GM12878 (cell line): ENCODE data around the gene EDNRB. TPM values are rescaled to one million over a fixed set of nuclear protein-coding genes. Genes with fewer than 3 reads are reported as not detected.

Experiments
- ATF7 ChIP-seq: fragments of 450-650 bp; IDR thresholded peaks from 2 replicates; pipeline ENCODE4 v1.6.1; 2016; ENCODE audit warnings: low read depth, mild to moderate bottlenecking
- GATAD2B ChIP-seq: fragments of 450-650 bp; conservative IDR thresholded peaks from 2 replicates; pipeline ENCODE4 v1.6.1; 2017; ENCODE audit warnings: low read depth, mild to moderate bottlenecking, moderate library complexity
- KLF5 ChIP-seq: fragments of 450-650 bp; IDR thresholded peaks from 2 replicates; pipeline ENCODE4 v1.6.1; 2014; ENCODE audit warnings: mild to moderate bottlenecking; ENCODE audit not compliant: partially characterized antibody
- MYC ChIP-seq: IDR thresholded peaks from 2 replicates; pipeline ENCODE4 v1.6.1; 2011; ENCODE audit warnings: mild to moderate bottlenecking, low read length, moderate library complexity, inconsistent platforms; ENCODE audit not compliant: insufficient read depth, insufficient replicate concordance, insufficient read length, severe bottlenecking
- RAD51 ChIP-seq: fragments of 450-650 bp; IDR thresholded peaks from 2 replicates; pipeline ENCODE4 v1.6.1; 2016; ENCODE audit warnings: moderate library complexity, mild to moderate bottlenecking, inconsistent platforms
- TAF1 ChIP-seq: IDR thresholded peaks from 2 replicates; pipeline ENCODE4 v1.6.1; 2011; ENCODE audit warnings: mild to moderate bottlenecking, low read depth, low read length, borderline replicate concordance
- WRNIP1 ChIP-seq: IDR thresholded peaks from 2 replicates; pipeline ENCODE4 v1.6.1; 2011; ENCODE audit warnings: low read depth, low read length, improper control_type of control experiment, borderline replicate concordance
- polyA plus RNA-seq, 11 experiments: library from polyadenylated mRNA; depleted of rRNA in 4 of 11; unstranded in 6 of 11; stranded (reverse) in 5 of 11; fragments of >200 nt; fragmentation: Nextera tagmentation in 4 of 11; fragmentation: Illumina TruSeq in 1 of 11; extraction: Ambion mirVana in 4 of 11; extraction: Trizol in 1 of 11; gene quantifications; 1 replicate in 1 of 11; 2 replicates in 10 of 11; pipeline versions ENCODE4 v1.2.1 to v1.2.3, GENCODE V29; 2011 to 2016; ENCODE audit warnings: inconsistent platforms in 2 of 11, missing spikeins in 2 of 11, low read depth in 1 of 11
- small RNA-seq: library from RNA; depleted of rRNA; stranded (forward); fragments of <200 nt; gene quantifications from one replicate; pipeline ENCODE3, GENCODE V24; 2014
- total RNA-seq, 4 experiments: library from RNA; depleted of rRNA in 3 of 4; stranded (reverse); fragments of >200 nt in 3 of 4; fragmentation: Illumina TruSeq in 1 of 4; extraction: Trizol in 1 of 4; gene quantifications; 2 replicates each; pipeline versions ENCODE4 v1.2.1 to v1.2.3, GENCODE V29; 2013 to 2021

The EDNRB gene
- total and polyA plus RNA-seq, 10 of the 15 experiments (the other 5 are each of a cell fraction or from before 2014, with no cell fraction given), result not detected

DNA sequence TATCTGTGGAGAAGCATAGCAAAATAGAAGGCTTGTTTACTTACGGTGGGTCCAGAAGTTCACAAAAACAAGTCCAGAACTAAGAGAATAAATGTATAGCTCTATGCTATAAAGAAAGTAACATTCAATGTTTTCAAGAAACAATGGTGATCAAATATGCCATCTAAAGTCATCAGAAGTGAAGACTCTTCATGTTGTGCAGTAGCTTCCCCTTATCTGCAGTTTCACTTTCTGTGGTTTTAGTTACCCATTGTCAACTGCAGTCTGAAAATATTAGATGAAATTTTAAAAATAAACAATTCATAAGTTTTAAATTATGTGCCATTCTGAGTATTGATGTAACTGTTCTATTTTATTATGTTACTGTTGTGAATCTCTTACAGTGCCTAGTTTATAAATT, 72.5 kb downstream of the EDNRB start (continued):
- no peak for TF ChIP-seq WRNIP1
- TF ChIP-seq GATAD2B, result no peak
- TF ChIP-seq MYC, result no peak
- TF ChIP-seq KLF5, result no peak
- no peak for TF ChIP-seq RAD51
- no peak for TF ChIP-seq TAF1
- TF ChIP-seq ATF7, result no peak

Small RNAs within 50 kb of the gene (small RNA-seq; reads per million reads assigned to genes)
- gene RN7SL810P, result not detected

Other genes starting within 250 kb of the EDNRB start
- 72.5 and 88.7 TPM in 2 replicates for gene SLAIN1, start 221.1 kb downstream of the EDNRB start, total RNA-seq (2014; rRNA removed)
- gene SLAIN1, start 221.1 kb downstream of the EDNRB start, total RNA-seq (2014; rRNA removed; fragmentation: Illumina TruSeq; extraction: Trizol), result 85.2 and 86.5 TPM in 2 replicates
- 57.3 and 58.5 TPM in 2 replicates for gene SLAIN1, start 221.1 kb downstream of the EDNRB start, total RNA-seq (2021)
- gene SLAIN1, start 221.1 kb downstream of the EDNRB start, polyA plus RNA-seq (2011; rRNA removed), result 140 and 174 TPM in 2 replicates
- gene SLAIN1, start 221.1 kb downstream of the EDNRB start, polyA plus RNA-seq (2014; fragmentation: Illumina TruSeq; extraction: Trizol), result 98.4 and 167 TPM in 2 replicates
- 10 to 100 TPM; 26.8 to 35.1 TPM for gene SLAIN1, start 221.1 kb downstream of the EDNRB start, polyA plus RNA-seq (2014; fragmentation: Nextera tagmentation; extraction: Ambion mirVana)
- gene SLAIN1, start 221.1 kb downstream of the EDNRB start, polyA plus RNA-seq (2014; rRNA removed), result 45.1 and 56.6 TPM in 2 replicates
- 10 to 100 TPM; 11.9 to 12.3 TPM for gene SLAIN1, start 221.1 kb downstream of the EDNRB start, polyA plus RNA-seq (2016; fragmentation: Nextera tagmentation; extraction: Ambion mirVana)